VCaP (cell line): Measurements from ENCODE around the gene TACC3.

Source experiments
- H3K27ac ChIP-seq: fragments of 450-650 bp; 2 replicates; pipeline ENCODE4 v1.5.1; 2017
- CTCF ChIP-seq: fragments of 450-650 bp; conservative IDR thresholded peaks from 2 replicates; pipeline ENCODE4 v1.5.1; 2017; ENCODE audit warnings: mild to moderate bottlenecking, moderate library complexity

The TACC3 gene

GRCh38 chr4:1765409-1766072 is 44.2 kb downstream of the TACC3 start:
- no peak overlapping the region for H3K27ac ChIP-seq
- TF ChIP-seq CTCF, result no peak

- TF ChIP-seq CTCF, result no peak
- H3K27ac ChIP-seq, result no peak overlapping the region; the same call in 1 of the 2 replicates
Measured at GRCh38 chr4:1766106-1767060, 45.1 kb downstream of the TACC3 start.

GRCh38 chr4:1767061-1767769 is 45.9 kb downstream of the TACC3 start:
- TF ChIP-seq CTCF, result no peak
- H3K27ac ChIP-seq, result peak overlapping the region; percentile 23; the same call in 1 of the 2 replicates

- peak overlapping the region; percentile 23; the same call in 1 of the 2 replicates for H3K27ac ChIP-seq
- peak; percentile 48 for TF ChIP-seq CTCF
Measured at GRCh38 chr4:1767770-1768366, 46.5 kb downstream of the TACC3 start.

- H3K27ac ChIP-seq, result no peak overlapping the region
- TF ChIP-seq CTCF, result no peak
Measured at GRCh38 chr4:1768367-1769034, 47.2 kb downstream of the TACC3 start.

GRCh38 chr4:1769692-1770091 is 48.4 kb downstream of the TACC3 start:
- no peak for TF ChIP-seq CTCF
- no peak overlapping the region for H3K27ac ChIP-seq
